ENCODE data around the gene BCL11B.
"Not testable (repeated sequence)": the region's sequence is repeated elsewhere in the genome, so short reads cannot be mapped to it uniquely, and the experiment has no call there.

Gene BCL11B

DNA sequence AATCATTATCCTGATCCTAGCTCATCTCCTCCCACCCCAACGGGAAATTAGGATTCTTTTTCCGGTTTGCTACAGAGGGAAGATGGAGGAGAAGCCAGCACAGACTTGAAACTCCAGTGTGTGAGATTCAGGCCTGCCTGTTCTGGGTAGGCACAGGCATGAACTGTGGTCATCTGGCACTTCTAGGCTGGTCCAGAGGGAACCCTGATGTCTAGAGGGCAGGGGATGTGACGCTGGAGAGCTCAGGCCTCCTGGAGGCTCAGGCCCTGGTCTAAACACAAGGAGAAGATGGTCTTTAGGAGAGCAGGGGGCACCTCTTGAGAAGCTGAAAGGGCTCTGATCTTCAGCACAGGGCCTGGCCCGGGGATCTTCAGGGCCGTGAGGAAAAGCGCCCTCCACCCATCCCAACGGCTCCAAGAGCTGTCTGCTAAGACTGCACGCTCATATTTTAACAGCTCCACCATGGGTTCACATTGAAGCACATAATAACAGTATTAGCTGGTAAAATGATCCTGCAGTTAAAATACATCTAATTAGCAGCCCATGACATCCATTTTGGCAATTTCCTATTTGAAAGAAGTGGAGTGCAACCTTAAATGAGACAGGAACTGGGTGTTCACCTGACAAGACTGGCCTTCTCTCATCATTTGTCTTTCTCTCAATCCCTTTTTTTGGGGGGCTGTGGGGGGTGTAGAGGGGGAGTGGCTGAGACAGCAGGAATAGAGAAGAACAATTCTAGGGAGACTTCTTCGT lies 35.4 kb downstream of the BCL11B start:
- no peak for DNase-seq

DNA sequence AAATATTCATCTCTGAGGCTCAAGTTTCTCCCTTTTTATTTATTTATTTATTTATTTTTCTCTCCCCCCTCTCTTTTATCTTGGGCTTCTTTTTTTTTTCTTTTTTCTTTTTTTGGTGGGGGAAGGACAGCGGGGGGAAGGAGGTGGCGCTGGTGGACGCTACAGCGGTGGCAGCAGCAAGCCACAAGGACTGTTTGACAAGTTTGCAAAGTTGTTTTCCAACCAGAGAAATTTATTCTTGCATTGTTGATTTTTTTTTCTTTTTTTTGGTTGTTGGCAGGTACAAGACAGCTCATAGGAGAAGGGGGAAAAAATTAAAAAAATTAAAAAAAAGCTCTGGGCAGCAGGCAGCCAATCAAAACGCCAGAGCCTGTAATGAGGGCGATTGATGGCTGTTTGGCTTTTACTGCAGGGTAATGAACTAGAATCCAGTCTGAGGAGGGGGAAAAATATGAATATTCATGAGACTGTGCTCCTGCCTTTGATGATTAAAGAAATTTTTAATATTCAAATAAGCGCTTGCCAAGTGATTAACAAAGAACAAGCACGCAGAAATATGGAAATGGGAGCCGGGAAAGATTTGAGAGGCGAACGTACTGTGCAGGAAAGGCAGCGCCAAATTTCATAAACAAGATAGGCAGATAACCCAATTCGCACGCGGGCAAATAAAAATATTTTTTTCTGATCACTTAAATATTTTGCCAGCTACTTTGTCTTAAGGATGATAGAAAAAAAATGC lies 36.2 kb downstream of the BCL11B start:
- DNase-seq = no peak

DNA sequence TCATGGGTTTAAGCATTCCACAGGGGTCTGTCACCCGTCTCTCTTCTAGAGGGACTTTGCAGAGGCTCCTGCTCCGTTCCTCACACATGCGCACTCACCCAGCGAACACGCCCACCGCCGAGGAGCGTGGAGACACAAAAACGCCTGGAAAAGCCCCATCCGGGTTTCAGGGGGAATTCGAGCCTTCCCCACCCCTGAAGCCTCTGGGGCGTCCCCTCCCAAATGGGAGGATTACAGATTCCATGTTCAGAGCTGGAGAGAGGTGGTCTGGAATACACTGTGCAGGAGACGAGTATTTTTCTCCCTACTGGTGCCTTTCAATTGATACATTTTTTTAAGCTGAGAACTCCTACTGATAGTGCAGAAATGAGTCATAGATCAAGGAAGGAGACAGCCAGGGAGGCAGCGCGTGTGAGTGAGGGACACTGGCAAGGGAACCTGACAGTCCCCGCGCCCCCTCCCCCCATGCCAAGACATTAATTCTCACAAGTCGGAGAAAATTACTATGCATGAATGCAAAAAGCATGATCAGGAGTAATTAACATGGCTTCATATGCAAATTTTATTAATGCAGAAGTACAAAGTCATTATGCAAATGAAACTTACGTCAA lies 36.9 kb downstream of the BCL11B start:
- no peak for DNase-seq

DNA sequence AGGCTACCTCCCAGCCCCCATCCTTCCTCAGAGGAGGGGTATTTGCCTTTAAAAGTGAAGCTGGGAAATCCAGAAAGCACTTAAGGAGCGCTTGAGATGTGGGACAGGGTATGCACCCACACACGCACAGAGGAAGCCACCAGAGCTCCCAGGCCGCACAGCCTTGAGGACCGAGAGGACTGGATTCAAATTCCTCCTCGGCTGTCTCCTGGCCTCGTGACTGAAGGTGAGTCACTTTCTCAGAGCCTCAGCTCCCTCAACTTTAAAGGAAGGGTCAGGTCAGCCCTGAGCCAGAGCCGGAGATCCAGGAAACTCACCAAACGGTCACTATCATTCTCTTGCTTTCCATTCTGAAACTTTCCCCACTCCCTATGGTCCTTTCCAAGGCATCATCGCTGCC lies 37.6 kb downstream of the BCL11B start:
- no peak for DNase-seq

DNA sequence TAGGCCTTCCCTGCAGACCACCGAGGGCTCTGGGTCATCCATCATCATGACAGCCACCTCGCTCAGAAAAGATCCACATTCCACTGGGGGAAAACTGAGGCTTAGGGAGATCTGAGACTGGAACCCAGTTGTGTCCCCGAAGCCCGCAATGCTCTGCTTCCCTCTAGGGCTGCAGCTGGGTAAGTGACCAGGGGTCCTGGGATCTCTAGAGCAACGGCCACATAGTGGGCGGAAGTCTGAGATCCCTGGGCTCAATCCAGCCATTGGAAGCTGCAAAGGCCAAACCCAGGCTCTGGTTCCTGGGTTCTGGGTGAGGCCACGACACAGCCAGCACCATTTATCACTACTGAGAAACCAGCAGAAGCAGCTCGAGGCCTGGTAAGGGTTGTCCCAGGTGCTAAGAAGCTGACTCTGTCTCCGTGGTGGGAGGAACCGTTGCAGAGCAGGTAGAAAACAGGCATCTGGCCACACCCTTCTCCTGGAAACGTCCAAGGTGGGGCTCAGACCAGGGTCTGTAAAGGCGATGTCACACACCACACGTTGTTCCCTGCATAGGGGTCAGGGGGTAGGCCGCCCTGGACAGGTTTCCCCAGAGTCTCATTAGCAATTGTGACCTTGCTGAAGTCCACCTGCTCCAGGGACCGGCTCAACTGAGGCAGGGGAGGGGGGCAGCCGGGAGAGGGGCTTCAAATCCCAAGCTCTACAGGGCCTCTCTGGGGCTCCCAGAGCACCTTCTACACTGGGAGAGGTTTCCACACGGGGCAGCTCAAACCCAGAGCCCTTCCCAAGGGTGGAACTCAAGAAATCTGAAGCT lies 38.6 kb downstream of the BCL11B start:
- DNase-seq = no peak

DNA sequence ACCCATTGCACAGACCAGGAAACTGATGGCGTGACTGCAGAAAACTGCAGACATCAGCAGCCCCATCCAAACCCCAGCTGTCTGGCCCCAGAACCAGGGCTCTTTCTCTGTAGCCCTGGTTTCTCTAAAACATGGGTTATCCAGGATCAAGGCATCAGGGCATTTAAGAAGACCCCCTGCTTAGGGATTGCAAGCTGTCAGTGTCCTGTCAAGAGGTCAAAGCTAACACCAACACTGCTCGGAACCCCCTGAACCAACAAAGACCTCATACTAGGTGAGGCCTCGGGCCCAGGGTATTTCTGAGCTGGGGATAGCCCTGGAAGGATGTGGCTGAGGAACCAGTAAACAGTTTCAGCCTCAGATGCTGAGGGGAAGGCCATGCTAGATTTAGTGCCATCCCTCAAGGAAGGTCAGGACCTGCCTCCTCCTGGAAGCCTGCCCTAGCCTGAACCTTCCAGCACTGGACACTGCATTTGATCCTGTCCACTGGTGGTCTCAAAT lies 39.2 kb downstream of the BCL11B start:
- DNase-seq = no peak

DNA sequence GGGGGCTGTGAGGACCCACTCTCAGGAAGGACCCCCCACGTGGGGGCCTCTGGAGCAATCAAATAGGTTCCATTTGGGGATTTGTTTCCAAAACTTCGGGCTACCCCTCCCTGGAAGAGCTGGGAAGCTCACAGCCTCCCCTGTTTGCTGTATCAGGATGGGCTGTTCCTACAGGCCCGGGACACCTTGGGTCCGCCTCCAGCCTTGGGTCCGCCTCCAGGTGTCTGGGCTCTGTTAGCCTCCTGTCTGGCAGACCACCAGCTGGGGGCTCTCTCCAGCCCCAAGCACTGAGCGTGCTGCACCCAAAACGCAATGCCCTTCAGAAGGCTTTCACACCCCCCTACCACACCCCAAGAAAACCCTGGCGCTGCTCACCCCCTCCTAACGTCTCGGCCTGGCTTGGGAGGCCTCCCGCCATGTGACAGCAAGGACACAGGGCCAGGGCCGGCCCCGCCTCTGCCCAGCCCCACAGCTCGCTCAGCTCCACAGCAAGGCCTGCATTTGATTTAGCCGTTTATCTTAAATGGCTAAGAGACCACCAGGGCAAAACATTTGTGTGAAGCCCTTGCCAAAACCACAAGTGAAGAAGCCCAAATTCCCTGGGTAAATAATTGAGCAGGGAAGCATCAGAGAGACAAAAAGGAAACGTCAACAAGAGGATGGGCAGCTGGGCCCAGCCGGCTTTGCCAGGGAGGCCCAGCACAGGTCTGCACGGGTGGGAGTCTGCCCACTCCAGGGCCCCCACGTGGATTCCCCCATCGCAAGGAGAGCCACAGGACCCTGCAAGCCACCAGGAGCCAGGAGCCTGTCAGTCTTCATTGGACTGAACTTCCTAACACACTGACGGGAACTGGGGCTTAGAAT lies 39.9 kb downstream of the BCL11B start:
- no peak for DNase-seq

DNA sequence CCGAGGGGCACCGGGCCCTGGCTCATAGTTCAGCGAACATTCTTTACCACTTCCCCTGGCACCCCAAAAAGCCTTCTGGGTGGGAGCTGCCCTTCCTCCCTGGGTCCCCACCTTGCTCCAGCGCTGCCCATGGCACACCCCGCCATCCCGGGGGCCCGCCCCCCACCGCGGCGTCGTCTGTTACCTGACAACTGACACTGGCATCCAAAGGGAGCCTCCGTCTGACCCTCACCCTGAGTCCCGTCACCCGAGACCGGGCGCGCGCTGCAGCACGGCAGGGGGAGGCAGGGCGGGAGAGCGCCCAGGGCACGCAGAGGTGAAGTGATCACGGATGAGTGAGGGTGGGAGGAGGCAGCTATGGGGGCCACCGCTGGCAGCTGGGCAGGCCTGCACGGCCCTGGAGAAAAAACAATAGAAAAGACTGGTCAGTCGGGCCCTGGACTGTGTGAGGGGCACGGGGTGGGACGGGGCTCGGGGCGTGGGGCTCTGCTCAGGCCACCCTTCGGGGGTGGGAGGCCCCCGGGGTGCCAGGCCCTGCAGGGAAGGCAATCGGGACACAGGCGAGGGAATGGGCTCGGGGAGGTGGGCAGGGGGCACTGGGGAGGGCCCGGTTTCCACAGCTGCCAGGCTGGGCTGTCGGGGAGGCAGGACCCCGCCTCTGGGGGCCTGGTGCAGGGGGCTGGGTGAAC lies 40.7 kb downstream of the BCL11B start:
- no peak for DNase-seq

DNA sequence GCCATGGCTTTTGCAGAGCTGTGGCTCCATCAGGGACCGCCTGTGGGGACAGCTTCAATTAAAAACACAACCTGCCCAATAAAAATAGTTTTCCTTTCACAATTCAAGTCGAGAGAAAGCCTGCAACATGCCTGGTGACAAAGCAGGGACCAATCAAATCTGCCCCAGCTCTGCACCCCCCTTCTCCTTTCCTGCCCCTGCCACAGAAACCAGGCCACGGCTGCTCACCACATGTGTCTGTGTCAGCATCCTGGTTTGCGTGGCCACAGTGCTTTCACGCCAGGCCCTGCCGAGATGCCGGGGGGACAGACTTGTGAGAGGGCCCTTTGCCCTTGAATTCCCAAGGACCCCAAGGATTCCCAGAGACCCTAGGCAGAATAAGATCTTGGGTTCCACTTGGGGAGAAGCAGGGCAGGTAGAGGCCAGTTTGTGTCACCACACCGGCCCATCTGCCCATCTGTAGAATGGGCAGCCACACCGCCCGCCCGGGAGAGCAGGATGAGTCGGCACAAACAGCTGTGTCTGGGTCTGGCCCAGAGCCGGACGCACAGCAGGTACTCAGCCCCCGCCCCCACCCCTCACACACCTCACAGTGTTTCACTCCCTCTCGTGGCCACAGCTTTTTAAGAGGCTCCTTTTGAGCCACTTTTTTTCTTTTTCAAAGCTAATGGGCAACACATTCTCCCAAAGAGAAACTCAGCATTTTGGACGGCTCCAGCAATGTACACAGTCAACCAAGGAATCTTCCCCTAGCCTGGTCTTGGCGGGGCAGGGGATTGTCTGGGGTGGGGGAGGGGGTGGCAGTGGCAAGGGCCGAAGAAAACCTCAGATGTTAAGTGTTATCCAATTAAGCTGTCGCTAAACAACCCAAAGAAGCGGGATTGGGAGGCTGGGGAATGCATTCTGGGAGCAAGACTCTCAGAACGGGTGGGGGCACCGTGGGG lies 41.5 kb downstream of the BCL11B start:
- no peak for DNase-seq

DNA sequence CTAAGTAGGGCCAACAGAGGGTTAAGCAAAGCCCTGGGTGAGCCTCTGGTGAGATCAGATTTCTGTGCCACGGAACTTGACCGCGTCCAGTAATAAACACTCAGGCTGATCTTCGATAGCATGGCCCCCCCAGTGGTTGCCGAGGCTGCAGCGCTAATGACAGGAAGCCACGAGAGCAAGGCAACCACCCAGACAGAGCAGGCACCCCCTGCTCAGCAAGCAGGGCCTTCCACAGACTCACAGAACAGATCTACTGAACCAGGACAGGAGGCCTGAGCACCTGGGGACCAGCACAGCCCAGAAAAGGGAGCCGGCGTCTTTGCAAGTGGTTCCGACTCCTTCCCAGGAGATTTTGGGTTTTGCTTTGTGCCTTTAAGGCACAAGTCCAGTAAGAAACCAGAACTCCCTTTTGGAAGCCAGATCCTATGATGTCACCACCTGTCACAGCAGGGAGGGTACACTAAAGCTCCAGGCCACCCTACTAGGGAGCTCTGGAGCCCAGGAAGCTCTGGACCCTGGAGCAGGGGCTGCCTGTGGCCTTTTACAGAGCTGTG lies 42.3 kb downstream of the BCL11B start:
- no peak for DNase-seq

DNA sequence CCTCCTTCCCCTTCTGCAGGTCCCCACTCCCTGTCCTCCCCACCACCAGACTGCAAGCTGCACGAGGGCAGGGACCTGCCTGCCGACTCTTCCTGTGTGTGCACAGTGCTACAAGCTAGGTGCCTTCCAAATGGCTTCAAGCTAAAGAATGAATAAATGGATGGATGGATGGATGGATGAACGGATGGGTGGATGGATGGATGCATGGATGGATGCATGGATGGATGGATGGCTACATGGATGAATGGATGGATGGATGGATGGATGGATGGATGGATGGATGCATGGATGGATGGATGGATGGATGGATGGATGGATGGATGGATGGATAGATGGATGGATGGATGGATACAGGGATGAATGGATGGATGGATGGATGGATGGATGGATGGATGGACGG lies 43.2 kb downstream of the BCL11B start:
- DNase-seq = not testable (repeated sequence)

DNA sequence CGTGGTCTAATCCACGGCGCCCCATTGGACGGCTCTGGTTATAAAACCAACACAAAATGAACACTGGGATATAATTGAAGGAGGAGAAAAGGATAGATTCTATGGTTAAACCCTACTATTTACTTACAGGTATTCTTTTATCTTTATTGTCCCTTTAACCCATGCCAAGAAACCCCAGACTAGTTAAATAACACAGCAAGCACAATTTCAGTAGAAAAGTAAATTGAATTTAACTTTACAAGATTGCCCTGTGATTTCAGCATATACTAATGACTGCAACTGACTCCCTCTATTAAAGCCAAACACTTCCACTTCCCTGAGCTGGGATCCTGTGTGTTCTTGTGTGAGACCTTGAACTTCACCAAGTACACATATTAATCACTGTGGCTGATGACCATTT lies 45.3 kb downstream of the BCL11B start:
- no peak for DNase-seq

DNA sequence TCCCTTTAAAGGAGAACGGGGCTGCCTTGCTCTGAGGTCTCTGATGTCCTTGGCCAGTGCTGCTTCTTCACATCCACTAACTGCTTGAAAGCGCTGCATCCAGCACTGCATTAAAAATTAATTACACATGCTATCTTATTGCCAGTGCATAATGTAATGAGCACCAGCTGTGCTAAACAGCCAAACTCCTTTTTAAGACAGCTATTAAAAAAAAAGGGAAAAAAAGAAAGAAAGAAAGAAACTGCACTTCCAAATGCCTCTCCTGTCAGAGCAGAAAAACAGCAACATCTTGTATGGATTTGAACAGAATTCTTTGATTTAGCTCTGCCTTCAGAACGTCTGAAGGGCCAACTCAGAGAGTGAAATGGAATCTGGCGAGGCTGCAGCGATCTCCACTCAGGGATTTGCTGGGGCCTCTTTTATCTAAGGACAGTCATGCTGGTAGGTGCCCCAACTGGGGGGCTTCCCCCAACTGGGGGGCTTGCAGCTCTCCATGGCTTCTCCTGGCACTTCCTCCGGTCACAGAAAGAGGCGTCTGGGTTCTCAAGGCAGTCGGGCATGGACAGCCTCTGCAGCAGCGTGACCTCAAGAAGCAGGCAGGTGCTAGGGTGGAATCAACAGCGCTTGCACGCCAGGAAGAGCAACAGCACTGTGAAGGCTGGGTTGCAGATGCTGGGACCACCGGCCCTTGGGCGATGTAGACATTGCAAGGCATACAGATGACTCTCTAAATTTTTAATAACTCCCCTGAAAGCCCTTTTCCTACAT lies 46.4 kb downstream of the BCL11B start:
- no peak for DNase-seq

DNA sequence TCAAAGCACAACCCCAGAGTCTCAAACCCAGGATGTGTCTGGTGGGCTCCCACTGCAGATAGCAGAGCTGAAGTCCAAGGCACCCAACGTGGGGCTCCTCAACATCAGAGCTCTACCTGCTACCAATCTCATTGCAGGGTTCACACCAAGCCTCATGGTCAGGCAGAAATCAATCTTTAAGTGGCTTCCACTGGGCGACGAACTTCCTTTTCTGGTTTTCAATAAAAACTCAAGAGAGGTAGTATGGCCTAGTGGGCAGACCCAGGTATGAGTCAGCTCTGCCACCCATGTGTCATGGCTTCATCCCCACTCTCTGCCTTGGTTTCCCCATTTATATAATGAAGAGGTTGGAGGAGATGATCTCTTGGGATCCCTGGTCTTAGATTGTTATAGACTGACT lies 47.0 kb downstream of the BCL11B start:
- DNase-seq = no peak

DNA sequence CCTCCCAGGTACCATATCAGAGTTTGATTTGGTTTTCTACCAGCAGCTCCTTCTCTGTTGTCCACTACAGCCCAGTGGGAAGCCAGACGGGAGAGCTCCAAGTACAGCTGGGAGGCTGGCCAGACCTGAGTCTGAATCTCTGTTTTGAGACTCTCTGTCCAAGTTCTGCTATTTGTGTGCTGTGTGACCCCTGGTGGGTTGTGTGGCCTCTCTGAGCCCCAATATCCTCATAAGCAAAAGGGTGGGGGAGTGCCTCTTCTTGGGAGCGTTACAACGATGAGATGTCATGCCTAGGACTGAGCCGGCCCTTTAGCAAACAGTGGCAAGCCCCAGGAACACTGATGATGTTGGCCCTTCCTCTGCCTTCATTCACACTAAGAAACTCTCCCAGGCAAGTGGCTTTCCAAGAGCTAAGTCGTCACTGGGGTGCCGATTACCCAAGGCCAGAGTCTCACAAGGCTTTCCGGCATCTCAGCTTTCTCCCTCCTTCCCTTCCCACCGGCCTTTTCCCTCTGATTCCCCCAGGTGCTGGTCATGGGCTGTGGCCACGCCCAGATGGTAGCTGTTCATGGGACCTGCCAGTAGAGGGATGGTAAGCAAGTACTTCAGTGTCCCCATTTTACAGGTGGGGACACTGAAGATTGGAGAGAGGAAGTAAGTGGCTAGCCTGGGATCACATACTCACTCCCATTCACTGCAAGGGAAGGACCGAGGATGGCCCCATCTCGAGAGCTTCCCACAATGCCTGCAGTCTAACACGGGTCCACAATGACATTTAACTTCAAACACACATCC lies 47.7 kb downstream of the BCL11B start:
- DNase-seq = no peak

DNA sequence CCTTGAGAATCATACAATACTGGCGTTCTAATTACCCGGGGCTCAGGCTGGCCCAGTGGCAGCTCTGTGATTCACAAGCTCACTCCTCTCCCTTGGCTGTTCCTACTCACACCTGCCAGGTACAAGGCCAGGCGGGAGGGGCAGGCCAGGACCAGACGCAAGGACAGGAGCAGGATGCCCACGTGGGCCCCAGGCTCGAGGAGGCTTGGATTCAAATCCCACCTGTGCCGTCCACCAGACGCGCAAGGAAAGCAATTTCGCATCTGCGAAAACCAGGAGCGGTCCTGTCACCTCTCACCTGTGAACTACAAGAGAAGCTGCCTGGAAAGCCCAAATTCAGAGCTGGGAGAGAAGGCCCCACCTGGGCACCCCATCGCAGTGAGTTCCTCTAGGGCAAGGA lies 50.6 kb downstream of the BCL11B start:
- DNase-seq = no peak

DNA sequence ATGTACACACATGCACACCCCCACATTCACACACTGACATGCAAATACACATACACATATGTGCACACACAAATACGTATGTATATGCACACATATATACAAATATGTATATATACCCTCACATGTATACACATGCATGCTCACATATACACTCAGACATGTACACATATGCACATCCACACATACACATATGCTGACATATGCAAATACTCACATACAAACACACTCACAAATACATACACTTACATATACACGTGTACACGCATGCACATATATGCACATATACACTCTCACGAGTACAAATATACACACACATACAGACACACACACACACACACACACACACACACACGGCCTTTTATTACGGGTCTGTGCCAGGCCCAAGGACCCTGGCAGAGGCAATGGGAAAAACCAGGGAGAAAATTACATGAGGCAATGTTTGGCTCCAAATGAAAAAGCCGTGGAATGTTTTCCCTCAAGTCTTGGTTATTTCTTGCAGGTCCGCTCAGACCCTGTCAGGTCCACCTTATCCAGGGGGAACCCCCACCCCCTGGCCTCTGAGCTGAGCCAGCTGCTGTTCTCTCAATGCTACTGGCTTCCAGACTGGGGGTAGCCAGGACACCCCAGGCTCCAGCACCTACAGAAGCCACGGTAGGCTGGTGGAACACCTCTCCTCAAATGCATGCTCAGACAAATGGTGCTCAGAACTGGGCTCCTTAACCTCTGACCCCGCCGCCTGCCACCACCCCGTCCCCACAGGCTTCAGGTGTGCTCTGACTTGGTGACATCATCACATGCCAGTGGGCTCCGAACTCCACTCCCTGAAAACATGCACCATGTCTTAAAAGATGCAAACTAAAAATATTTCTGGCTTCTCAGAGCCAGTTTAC lies 54.7 kb downstream of the BCL11B start:
- DNase-seq = no peak
